OCI-LY1 (cell line): ENCODE data around the gene TRMT44.

Experiments used
- H2AFZ ChIP-seq: fragments of 200-600 bp; sonication (generic), shearing (Covaris generic); 2 replicates; pipeline ENCODE4 v1.6.0; 2014; ENCODE audit warnings: antibody characterized with exemption, mild to moderate bottlenecking, low read length
- H3F3A ChIP-seq: fragments of 200-600 bp; sonication (generic), shearing (Covaris generic); 2 replicates; pipeline ENCODE4 v1.6.0; 2014; ENCODE audit warnings: mild to moderate bottlenecking, antibody characterized with exemption, low read length, moderate library complexity; ENCODE audit not compliant: insufficient read depth
- H3K27ac ChIP-seq: fragments of 200-600 bp; sonication (generic); 2 replicates; pipeline ENCODE4 v1.5.1; 2014; ENCODE audit warnings: low read length, mixed run types, mild to moderate bottlenecking, low read depth; ENCODE audit not compliant: poor library complexity, severe bottlenecking
- H3K27me3 ChIP-seq: fragments of 200-600 bp; sonication (generic); 2 replicates; pipeline ENCODE4 v1.6.0; 2014; ENCODE audit warnings: antibody characterized with exemption, mild to moderate bottlenecking, low read length, moderate library complexity; ENCODE audit not compliant: insufficient read depth
- H3K36me3 ChIP-seq: fragments of 200-600 bp; sonication (generic); 2 replicates; pipeline ENCODE4 v1.6.1; 2014; ENCODE audit warnings: mild to moderate bottlenecking, antibody characterized with exemption, low read length, moderate library complexity, mixed read lengths; ENCODE audit not compliant: insufficient read depth
- H3K4me1 ChIP-seq: fragments of 200-600 bp; sonication (generic); 2 replicates; pipeline ENCODE4 v1.5.1; 2014; ENCODE audit warnings: mild to moderate bottlenecking, low read length, moderate library complexity; ENCODE audit not compliant: insufficient read depth, severe bottlenecking
- H3K4me2 ChIP-seq: fragments of 200-600 bp; sonication (generic), shearing (Covaris generic); 2 replicates; pipeline ENCODE4 v1.6.1; 2014; ENCODE audit warnings: low read length
- H3K4me3 ChIP-seq: fragments of 200-600 bp; sonication (generic); 2 replicates; pipeline ENCODE4 v1.5.1; 2014; ENCODE audit warnings: low read length, low read depth, mild to moderate bottlenecking, mixed read lengths; ENCODE audit not compliant: poor library complexity, severe bottlenecking
- H3K79me2 ChIP-seq: fragments of 200-600 bp; shearing (Covaris generic); 2 replicates; pipeline ENCODE4 v1.6.1; 2016; ENCODE audit warnings: mixed run types, low read length, mixed read lengths; ENCODE audit not compliant: insufficient read depth
- H3K9ac ChIP-seq: fragments of 200-600 bp; sonication (generic), shearing (Covaris generic); 2 replicates; pipeline ENCODE4 v1.6.1; 2014; ENCODE audit warnings: mild to moderate bottlenecking, low read length, mixed read lengths
- H3K9me2 ChIP-seq: fragments of 200-600 bp; sonication (generic), shearing (Covaris generic); 2 replicates; pipeline ENCODE4 v1.6.1; 2014; ENCODE audit warnings: low read depth, mild to moderate bottlenecking, low read length, mixed read lengths
- H3K9me3 ChIP-seq: fragments of 200-600 bp; shearing (Covaris generic); 2 replicates; pipeline ENCODE4 v1.6.1; 2014; ENCODE audit warnings: low read length, mixed read lengths
- H4K20me1 ChIP-seq: fragments of 200-600 bp; sonication (generic), shearing (Covaris generic); 2 replicates; pipeline ENCODE4 v1.6.0; 2016; ENCODE audit warnings: mild to moderate bottlenecking, low read length; ENCODE audit not compliant: insufficient read depth
- EZH2 ChIP-seq: fragments of 200-600 bp; sonication (generic), shearing (Covaris generic); IDR thresholded peaks from 2 replicates; pipeline ENCODE4 v1.8.0; 2017; ENCODE audit warnings: borderline replicate concordance, mixed run types, mild to moderate bottlenecking, antibody characterized with exemption, low read length, moderate library complexity, mixed read lengths
- TF ChIP-seq, protein P1 (sequence below): fragments of 200-600 bp; sonication (generic), shearing (Covaris generic); IDR thresholded peaks from 2 replicates; pipeline ENCODE4 v1.5.1; 2017; ENCODE audit warnings: mild to moderate bottlenecking, antibody characterized with exemption, low read length, moderate library complexity, mixed read lengths

The TRMT44 gene

DNA sequence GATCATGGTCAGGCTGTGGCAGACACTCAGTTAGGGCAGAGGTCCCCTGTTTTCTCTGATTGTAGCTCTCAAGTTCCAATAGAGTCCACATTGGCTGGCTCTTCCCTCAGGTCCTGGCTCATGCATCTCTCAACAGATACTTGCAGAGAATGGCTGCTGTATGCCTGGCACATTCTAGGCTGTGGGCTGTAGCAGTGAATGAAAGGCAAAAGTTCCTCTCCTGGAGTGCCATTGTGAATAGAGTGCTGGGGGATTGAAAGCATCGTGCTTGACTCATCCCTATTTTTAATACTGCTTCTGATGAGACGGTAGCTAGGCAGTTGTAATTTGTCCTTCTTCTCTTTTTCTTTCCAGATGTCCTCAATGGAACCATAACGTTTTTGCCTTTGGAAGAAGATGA, 5.5 kb downstream of the TRMT44 start:
- no peak overlapping the region for H2AFZ ChIP-seq
- H3K4me3 ChIP-seq: no peak overlapping the region
- H3K9ac ChIP-seq: no peak overlapping the region
- TF ChIP-seq, protein P1, sequence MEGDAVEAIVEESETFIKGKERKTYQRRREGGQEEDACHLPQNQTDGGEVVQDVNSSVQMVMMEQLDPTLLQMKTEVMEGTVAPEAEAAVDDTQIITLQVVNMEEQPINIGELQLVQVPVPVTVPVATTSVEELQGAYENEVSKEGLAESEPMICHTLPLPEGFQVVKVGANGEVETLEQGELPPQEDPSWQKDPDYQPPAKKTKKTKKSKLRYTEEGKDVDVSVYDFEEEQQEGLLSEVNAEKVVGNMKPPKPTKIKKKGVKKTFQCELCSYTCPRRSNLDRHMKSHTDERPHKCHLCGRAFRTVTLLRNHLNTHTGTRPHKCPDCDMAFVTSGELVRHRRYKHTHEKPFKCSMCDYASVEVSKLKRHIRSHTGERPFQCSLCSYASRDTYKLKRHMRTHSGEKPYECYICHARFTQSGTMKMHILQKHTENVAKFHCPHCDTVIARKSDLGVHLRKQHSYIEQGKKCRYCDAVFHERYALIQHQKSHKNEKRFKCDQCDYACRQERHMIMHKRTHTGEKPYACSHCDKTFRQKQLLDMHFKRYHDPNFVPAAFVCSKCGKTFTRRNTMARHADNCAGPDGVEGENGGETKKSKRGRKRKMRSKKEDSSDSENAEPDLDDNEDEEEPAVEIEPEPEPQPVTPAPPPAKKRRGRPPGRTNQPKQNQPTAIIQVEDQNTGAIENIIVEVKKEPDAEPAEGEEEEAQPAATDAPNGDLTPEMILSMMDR: no peak
- no peak for TF ChIP-seq EZH2
- H3K79me2 ChIP-seq: 0 out of 2 replicates have a peak, but pooled peaks cover 7% of the 10 kb centered on the region
- H3K4me2 ChIP-seq: no peak overlapping the region
- no peaks in the 10 kb centered on the region for H3K27me3 ChIP-seq
- H3F3A ChIP-seq: no peaks in the 10 kb centered on the region
- H3K4me1 ChIP-seq: peaks cover 21% of the 10 kb centered on the region
- H3K9me3 ChIP-seq: no peaks in the 10 kb centered on the region
- no peaks in the 10 kb centered on the region for H3K9me2 ChIP-seq
- H4K20me1 ChIP-seq: no peaks in the 10 kb centered on the region
- peaks cover 9% of the 10 kb centered on the region; the same call in 1 of the 2 replicates for H3K36me3 ChIP-seq
- no peak overlapping the region for H3K27ac ChIP-seq

DNA sequence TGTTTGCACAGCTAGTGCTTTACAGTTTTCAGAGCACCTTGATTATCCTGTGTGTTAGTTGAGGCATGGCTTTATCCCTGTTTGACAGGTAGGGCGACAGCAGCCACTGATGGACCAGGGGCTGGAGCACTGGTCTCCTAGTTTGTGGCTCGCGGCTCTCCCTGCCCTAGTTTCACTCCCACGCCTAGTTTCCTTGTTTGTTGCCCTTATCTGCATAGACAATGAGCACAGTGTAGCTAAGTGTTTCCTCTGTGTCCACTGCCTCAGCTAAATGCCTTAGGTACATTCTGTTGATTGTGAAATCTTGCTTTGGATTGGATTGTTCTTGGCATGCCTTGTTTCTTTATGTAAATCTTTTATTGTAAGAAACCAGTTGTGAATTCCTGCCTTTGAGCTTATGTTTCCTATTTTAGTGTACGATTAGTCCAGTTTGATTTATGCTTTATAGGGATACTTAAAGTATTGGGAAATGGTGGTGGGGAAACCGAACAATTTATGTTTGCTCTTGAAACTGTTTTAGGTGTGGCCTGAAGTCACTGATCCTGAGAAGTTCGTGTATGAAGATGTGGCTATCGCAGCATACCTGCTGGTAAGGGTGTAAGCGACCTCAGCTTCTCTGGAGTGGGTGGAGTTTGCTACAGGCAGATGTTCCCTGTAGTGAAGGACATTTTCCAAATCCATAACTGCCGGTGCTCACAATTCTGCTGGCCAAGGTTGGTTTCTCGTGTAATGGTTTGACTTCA, 11.0 kb downstream of the TRMT44 start:
- no peak overlapping the region for H3K27ac ChIP-seq
- no peak overlapping the region for H3K4me3 ChIP-seq
- TF ChIP-seq EZH2: no peak
- TF ChIP-seq, protein P1: no peak
- H3K4me1 ChIP-seq: no peaks in the 10 kb centered on the region
- no peak overlapping the region for H2AFZ ChIP-seq
- H3K36me3 ChIP-seq: peaks cover 32% of the 10 kb centered on the region
- H3K9me3 ChIP-seq: no peaks in the 10 kb centered on the region
- no peak overlapping the region for H3K4me2 ChIP-seq
- H3K79me2 ChIP-seq: no peaks in the 10 kb centered on the region
- H3K9ac ChIP-seq: no peak overlapping the region
- H3F3A ChIP-seq: no peaks in the 10 kb centered on the region
- no peaks in the 10 kb centered on the region for H3K27me3 ChIP-seq
- H4K20me1 ChIP-seq: no peaks in the 10 kb centered on the region
- H3K9me2 ChIP-seq: no peaks in the 10 kb centered on the region

DNA sequence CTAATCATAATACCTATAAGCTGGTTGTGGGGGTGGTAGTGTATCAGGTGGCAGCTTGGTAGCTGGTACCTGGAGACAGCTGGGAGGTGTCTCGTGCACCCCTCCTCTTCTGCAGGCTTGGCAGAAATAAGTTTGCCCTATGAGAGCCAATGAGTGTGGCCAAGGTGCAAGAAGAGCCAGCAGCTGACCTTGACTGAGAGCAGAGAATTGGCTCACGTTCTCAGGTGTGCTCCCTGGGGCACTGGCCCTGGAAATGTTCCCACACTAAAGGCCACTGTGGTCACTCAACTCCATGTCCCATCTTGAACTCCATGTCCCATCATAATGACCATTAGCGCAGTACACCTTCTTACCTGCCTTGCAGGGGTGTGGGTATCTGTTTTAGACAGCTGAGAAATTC, 13.4 kb downstream of the TRMT44 start:
- Histone ChIP-seq H3K27me3 (no peaks in the 10 kb centered on the region), H2AFZ (no peak overlapping the region), H3K79me2 (no peaks in the 10 kb centered on the region), H3K4me2 (no peak overlapping the region), H3K4me3 (no peak overlapping the region), H3K9me3 (no peaks in the 10 kb centered on the region), H3F3A (no peaks in the 10 kb centered on the region), H3K36me3 (peaks cover 32% of the 10 kb centered on the region), H3K9me2 (no peaks in the 10 kb centered on the region), H3K27ac (no peak overlapping the region), H4K20me1 (no peaks in the 10 kb centered on the region), H3K4me1 (no peaks in the 10 kb centered on the region), H3K9ac (no peak overlapping the region)
- TF ChIP-seq EZH2: no peak
- TF ChIP-seq, protein P1: no peak
